GM18520 (cell line): ENCODE results near the gene RGS16.
A peak's percentile ranks its signal among the peaks of the same experiment; 100 is the strongest.

Source experiments
- ATAC-seq: cut with Tn5 transposase; IDR thresholded peaks from one replicate; pipeline ENCODE4 v1.9.1; 2021; ENCODE audit not compliant: unreplicated experiment

Gene RGS16

GRCh38 chr1:182630586-182630985 is 26.4 kb upstream of the RGS16 start:
- no peak for ATAC-seq

- ATAC-seq = peak; percentile 67
Observed at GRCh38 chr1:182629499-182630096, 25.4 kb upstream of the RGS16 start.

GRCh38 chr1:182629080-182629479 is 24.9 kb upstream of the RGS16 start:
- no peak for ATAC-seq

- no peak for ATAC-seq
Observed at GRCh38 chr1:182628657-182629056, 24.5 kb upstream of the RGS16 start.

- no peak for ATAC-seq
Observed at GRCh38 chr1:182627622-182628021, 23.4 kb upstream of the RGS16 start.

GRCh38 chr1:182626527-182626926 is 22.3 kb upstream of the RGS16 start:
- no peak for ATAC-seq

GRCh38 chr1:182625719-182626504 is 21.7 kb upstream of the RGS16 start:
- no peak for ATAC-seq

- no peak for ATAC-seq
Observed at GRCh38 chr1:182625024-182625423, 20.8 kb upstream of the RGS16 start.

- no peak for ATAC-seq
Observed at GRCh38 chr1:182624577-182624976, 20.4 kb upstream of the RGS16 start.

- ATAC-seq = no peak
Observed at GRCh38 chr1:182622901-182623528, 18.8 kb upstream of the RGS16 start.

- ATAC-seq = no peak
Observed at GRCh38 chr1:182621906-182622305, 17.7 kb upstream of the RGS16 start.

GRCh38 chr1:182620924-182621585 is 16.9 kb upstream of the RGS16 start:
- no peak for ATAC-seq

GRCh38 chr1:182617734-182618351 is 13.7 kb upstream of the RGS16 start:
- no peak for ATAC-seq

GRCh38 chr1:182617014-182617429 is 12.8 kb upstream of the RGS16 start:
- no peak for ATAC-seq

- ATAC-seq = peak; percentile 69
Observed at GRCh38 chr1:182616130-182617013, 12.2 kb upstream of the RGS16 start.

GRCh38 chr1:182615468-182616129 is 11.4 kb upstream of the RGS16 start:
- peak; percentile 9 for ATAC-seq

GRCh38 chr1:182614796-182615454 is 10.7 kb upstream of the RGS16 start:
- no peak for ATAC-seq

- ATAC-seq = no peak
Observed at GRCh38 chr1:182611787-182612186, 7.6 kb upstream of the RGS16 start.

- ATAC-seq = no peak
Observed at GRCh38 chr1:182611326-182611725, 7.1 kb upstream of the RGS16 start.
